ENCODE data around the gene RNF222. TPM values are rescaled to one million over a fixed set of nuclear protein-coding genes. Genes with fewer than 3 reads are reported as not detected.

RNF222 gene
- total RNA-seq, 1 donor from 2014 or later: not detected

- Mint-ChIP-seq H3K27ac (no peak overlapping the region), H3K27me3 (ENCODE audit: low read depth) (no peaks in the 10 kb centered on the region), H3K4me3 (no peak overlapping the region), H3K9me3 (no peaks in the 10 kb centered on the region), H3K36me3 (peaks cover 9% of the 10 kb centered on the region), H3K4me1 (peaks cover 16% of the 10 kb centered on the region)
- TF ChIP-seq CTCF (IDR thresholded peaks at IDR 0.05; ENCODE audit: unreplicated experiment): no peak
- no peak for DNase-seq (ENCODE audit: low spot score in 2 of 2, unreplicated experiment in 2 of 2)
These were observed 42.1 kb upstream of the RNF222 start for GRCh38 chr17:8439681-8440080.

- Mint-ChIP-seq H3K27me3 (ENCODE audit: low read depth) (no peaks in the 10 kb centered on the region), H3K4me3 (no peak overlapping the region), H3K36me3 (peaks cover 6% of the 10 kb centered on the region), H3K9me3 (no peaks in the 10 kb centered on the region), H3K27ac (no peak overlapping the region), H3K4me1 (peaks cover 16% of the 10 kb centered on the region)
- TF ChIP-seq CTCF (IDR thresholded peaks at IDR 0.05; ENCODE audit: unreplicated experiment): no peak
- no peak for DNase-seq (ENCODE audit: low spot score in 2 of 2, unreplicated experiment in 2 of 2)
These were observed 40.8 kb upstream of the RNF222 start for GRCh38 chr17:8438441-8438840.

- H3K27me3 Mint-ChIP-seq (ENCODE audit: low read depth): no peaks in the 10 kb centered on the region
These were observed 39.2 kb upstream of the RNF222 start for GRCh38 chr17:8436844-8437171.

GRCh38 chr17:8436169-8436843, 38.7 kb upstream of the RNF222 start:
- peaks cover 16% of the 10 kb centered on the region for H3K4me1 Mint-ChIP-seq

More at GRCh38 chr17:8436844-8437171, 39.2 kb upstream of the RNF222 start:
- peaks cover 6% of the 10 kb centered on the region for H3K36me3 Mint-ChIP-seq
- TF ChIP-seq CTCF (IDR thresholded peaks at IDR 0.05; ENCODE audit: unreplicated experiment): no peak
- H3K4me3 Mint-ChIP-seq: peak overlapping the region; percentile 88
- peak overlapping the region; percentile 99 for H3K27ac Mint-ChIP-seq
- H3K4me1 Mint-ChIP-seq: peaks cover 16% of the 10 kb centered on the region
- H3K9me3 Mint-ChIP-seq: no peaks in the 10 kb centered on the region
- no peak for DNase-seq (ENCODE audit: low spot score in 2 of 2, unreplicated experiment in 2 of 2)

GRCh38 chr17:8435245-8436168, 37.9 kb upstream of the RNF222 start, which contains the start of gene NDEL1:
Gene NDEL1 (plus strand): TSS chr17:8435884. CDS start chr17:8444272, 8,388 bp downstream.
- Mint-ChIP-seq H3K27ac (peak within 1 kb of the TSS; percentile 99), H3K36me3 (peaks cover 6% of the 10 kb centered on the region), H3K9me3 (no peaks in the 10 kb centered on the region), H3K4me1 (peaks cover 16% of the 10 kb centered on the region), H3K4me3 (peak within 1 kb of the TSS; percentile 88), H3K27me3 (ENCODE audit: low read depth) (no peaks in the 10 kb centered on the region)
- DNase-seq (ENCODE audit: low spot score in 2 of 2, unreplicated experiment in 2 of 2): peak; percentile 99
- TF ChIP-seq CTCF (IDR thresholded peaks at IDR 0.05; ENCODE audit: unreplicated experiment): no peak

More at GRCh38 chr17:8436169-8436843, 38.7 kb upstream of the RNF222 start:
- no peaks in the 10 kb centered on the region for H3K9me3 Mint-ChIP-seq
- H3K27me3 Mint-ChIP-seq (ENCODE audit: low read depth): no peaks in the 10 kb centered on the region
- H3K36me3 Mint-ChIP-seq: peaks cover 6% of the 10 kb centered on the region
- no peak for TF ChIP-seq CTCF (IDR thresholded peaks at IDR 0.05; ENCODE audit: unreplicated experiment)
- H3K4me3 Mint-ChIP-seq: peak overlapping the region; percentile 88
- DNase-seq (ENCODE audit: low spot score in 2 of 2, unreplicated experiment in 2 of 2): peak; percentile 40 to 67
- peak overlapping the region; percentile 99 for H3K27ac Mint-ChIP-seq
